ENCODE measurements around the gene PIN1. TPM values are rescaled to one million over a fixed set of nuclear protein-coding genes. Genes with fewer than 3 reads are reported as not detected.

The PIN1 gene
- total and polyA plus RNA-seq, 7 donors = 49.6 to 81.1 (median 63.9) TPM

GRCh38 chr19:9872618-9873242 lies 37.6 kb downstream of the PIN1 start:
- Histone ChIP-seq H3K27me3 (ENCODE audit: insufficient read depth in 3 of 3, low read length in 2 of 3) (no peaks in the 10 kb centered on the region), H3K4me1 (no peaks in the 10 kb centered on the region), H3K36me3 (ENCODE audit: insufficient read depth in 1 of 2, low read depth in 1 of 2) (no peaks in the 10 kb centered on the region), H3K27ac (no peak overlapping the region), H3K4me3 (no peak overlapping the region), H3K9me3 (no peaks in the 10 kb centered on the region)
- DNase-seq (no peak), ATAC-seq (no peak)
- WGBS, 3 donors = 95 to 98% (median 95%) methylated on average over 8 of the region's 8 CpGs
- intact Hi-C loops (cut with DNase I) = no loop called here
- no peak for TF ChIP-seq CTCF (IDR thresholded peaks at IDR 0.05)

- no peak for ATAC-seq
- Histone ChIP-seq H3K4me3 (no peak overlapping the region), H3K9me3 (no peaks in the 10 kb centered on the region), H3K27ac (no peak overlapping the region), H3K36me3 (ENCODE audit: insufficient read depth in 1 of 2, low read depth in 1 of 2) (no peaks in the 10 kb centered on the region), H3K4me1 (no peaks in the 10 kb centered on the region), H3K27me3 (ENCODE audit: insufficient read depth in 3 of 3, low read length in 2 of 3) (no peaks in the 10 kb centered on the region)
- intact Hi-C loops (cut with DNase I) = no loop called here
- WGBS, 3 donors = 71 to 76% (median 72%) methylated on average over 13 of the region's 13 CpGs
- DNase-seq = no peak
- TF ChIP-seq CTCF (IDR thresholded peaks at IDR 0.05) = no peak
Observed at GRCh38 chr19:9875031-9875627, 40.0 kb downstream of the PIN1 start.

- TF ChIP-seq CTCF (IDR thresholded peaks at IDR 0.05) = no peak
- Histone ChIP-seq H3K4me1 (no peaks in the 10 kb centered on the region), H3K27ac (no peak overlapping the region), H3K36me3 (ENCODE audit: insufficient read depth in 1 of 2, low read depth in 1 of 2) (no peaks in the 10 kb centered on the region), H3K27me3 (ENCODE audit: insufficient read depth in 3 of 3, low read length in 2 of 3) (no peaks in the 10 kb centered on the region), H3K4me3 (no peak overlapping the region), H3K9me3 (no peaks in the 10 kb centered on the region)
- DNase-seq = no peak
- 56 to 69% (median 63%) methylated on average over 5 of the region's 5 CpGs for whole genome bisulfite sequencing, 3 donors
- ATAC-seq = no peak
- intact Hi-C loops (cut with DNase I) = no loop called here
Observed at GRCh38 chr19:9875796-9876195, 40.7 kb downstream of the PIN1 start.

GRCh38 chr19:9877780-9878510 lies 42.8 kb downstream of the PIN1 start:
- Histone ChIP-seq H3K9me3 (no peaks in the 10 kb centered on the region), H3K36me3 (ENCODE audit: insufficient read depth in 1 of 2, low read depth in 1 of 2) (no peaks in the 10 kb centered on the region), H3K27me3 (ENCODE audit: insufficient read depth in 3 of 3, low read length in 2 of 3) (no peaks in the 10 kb centered on the region), H3K4me3 (no peak overlapping the region), H3K4me1 (no peaks in the 10 kb centered on the region), H3K27ac (no peak overlapping the region)
- WGBS, 3 donors = 79 to 81% (median 80%) methylated on average over 10 of the region's 10 CpGs
- ATAC-seq (no peak), DNase-seq (no peak)
- intact Hi-C loops (cut with DNase I) = no loop called here
- TF ChIP-seq CTCF (IDR thresholded peaks at IDR 0.05) = no peak

Measured in psoas muscle (tissue), 8 donors.